Stimulated activated CD4-positive, alpha-beta T cell treated with anti-CD3 and anti-CD28 coated beads, Interleukin-4, amount 100 ng/mL, for 24 hours (primary cell): ENCODE results near the gene CHST8.
"Not testable (repeated sequence)": the region's sequence is repeated elsewhere in the genome, so short reads cannot be mapped to it uniquely, and the experiment has no call there.

Experiments
- DNase-seq: peaks from one replicate; pipeline ENCODE4 v3.0.0-alpha.2; 2020

The CHST8 gene, protein sequence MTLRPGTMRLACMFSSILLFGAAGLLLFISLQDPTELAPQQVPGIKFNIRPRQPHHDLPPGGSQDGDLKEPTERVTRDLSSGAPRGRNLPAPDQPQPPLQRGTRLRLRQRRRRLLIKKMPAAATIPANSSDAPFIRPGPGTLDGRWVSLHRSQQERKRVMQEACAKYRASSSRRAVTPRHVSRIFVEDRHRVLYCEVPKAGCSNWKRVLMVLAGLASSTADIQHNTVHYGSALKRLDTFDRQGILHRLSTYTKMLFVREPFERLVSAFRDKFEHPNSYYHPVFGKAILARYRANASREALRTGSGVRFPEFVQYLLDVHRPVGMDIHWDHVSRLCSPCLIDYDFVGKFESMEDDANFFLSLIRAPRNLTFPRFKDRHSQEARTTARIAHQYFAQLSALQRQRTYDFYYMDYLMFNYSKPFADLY

DNA sequence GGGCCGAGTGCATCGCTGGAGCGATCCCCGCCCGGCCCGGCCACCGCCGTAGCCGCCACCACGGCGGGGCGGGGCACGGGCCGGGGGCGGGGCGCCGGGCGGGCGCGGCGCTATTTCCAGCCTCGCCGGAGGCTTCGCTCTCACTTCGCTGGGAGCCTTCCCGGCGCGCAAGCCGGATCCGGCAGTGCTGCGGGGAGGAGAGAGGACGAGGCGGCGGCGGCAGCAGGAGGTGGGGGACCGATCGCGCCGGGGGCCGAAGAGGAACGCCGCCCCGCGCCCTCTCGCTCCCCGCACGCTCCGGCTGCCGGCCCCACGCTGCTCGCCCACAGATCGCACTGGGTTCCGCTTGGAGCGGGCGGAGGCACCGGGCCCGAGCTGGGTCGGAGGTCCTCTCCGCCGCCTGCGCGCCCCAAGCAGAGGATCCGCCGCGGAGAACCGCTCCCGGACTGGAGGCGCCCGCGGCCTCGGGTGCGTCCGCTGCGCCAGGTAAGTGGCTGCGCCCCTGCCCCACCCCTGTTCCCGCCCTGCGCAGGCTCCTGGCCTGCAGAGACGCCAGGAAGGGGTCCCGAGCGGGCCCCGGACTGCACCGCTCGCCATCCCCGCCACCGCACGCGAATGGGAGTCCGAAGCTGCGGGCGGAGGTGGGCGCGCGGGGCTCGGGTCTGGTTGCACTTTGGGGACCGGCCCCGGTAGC lies at the start of gene CHST8:
TSS of gene CHST8 (plus strand) at position 143 of the 694 bp plus-strand sequence. CDS start 67,309 bp downstream, outside the sequence.
- DNase-seq, result no peak

DNA sequence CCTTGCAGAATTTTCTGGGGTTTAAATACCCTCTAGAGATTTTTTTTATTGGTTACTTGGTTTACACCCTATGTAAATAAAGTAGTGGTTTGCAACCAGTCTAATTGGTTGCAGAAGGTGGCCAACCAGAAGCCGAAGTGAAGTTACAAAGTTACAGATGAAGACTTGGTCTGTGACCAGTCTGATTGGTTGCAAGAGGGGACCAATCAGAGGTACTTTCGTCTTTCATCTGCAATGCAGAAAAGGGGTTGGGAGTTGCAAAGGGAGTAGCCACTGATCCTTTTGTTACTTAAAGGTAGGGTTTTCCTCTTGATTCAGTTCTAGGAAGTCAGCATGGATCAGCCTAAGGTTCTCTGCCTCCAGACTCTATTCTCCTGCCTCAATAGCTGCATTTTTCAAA lies 48.8 kb upstream of the CHST8 start:
- DNase-seq, result no peak

DNA sequence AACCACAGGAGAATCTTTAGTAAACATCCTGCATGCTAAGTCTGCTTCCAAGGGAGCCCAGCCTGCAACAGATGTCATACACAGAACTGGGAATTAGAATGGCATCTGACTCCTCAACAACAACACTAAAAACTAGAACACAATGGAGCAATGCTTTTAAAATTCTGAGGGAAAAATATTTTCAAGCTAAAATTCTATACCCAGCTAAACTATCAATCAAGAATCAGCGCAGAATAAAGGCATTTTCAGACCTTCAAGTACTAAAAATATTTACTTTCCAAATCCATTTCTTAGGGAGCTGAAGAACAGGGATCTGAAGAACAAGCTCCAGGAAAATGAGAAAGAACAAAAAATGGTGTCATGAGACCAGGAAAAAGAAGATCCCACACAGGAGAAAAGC lies 46.9 kb upstream of the CHST8 start:
- DNase-seq, result no peak

DNA sequence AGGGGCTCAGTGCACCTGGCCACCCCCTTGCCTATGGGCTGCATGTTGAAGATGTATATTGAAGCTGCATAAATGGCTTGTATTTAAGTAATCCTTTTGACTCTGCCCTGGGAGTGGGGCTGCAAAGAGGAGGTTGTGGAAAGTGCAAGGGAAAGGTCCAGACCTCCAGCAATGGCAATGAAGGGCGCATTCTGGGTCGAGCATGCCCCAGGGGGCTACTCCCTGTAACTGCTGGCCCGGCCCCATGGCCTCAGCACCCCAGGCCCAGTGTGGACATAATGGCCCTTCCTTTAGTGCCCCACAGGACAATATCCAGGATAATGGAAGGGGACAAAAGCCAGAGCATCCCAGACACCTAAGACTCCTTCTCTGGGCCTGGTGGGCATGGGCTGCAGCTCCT lies 43.1 kb upstream of the CHST8 start:
- no peak for DNase-seq

DNA sequence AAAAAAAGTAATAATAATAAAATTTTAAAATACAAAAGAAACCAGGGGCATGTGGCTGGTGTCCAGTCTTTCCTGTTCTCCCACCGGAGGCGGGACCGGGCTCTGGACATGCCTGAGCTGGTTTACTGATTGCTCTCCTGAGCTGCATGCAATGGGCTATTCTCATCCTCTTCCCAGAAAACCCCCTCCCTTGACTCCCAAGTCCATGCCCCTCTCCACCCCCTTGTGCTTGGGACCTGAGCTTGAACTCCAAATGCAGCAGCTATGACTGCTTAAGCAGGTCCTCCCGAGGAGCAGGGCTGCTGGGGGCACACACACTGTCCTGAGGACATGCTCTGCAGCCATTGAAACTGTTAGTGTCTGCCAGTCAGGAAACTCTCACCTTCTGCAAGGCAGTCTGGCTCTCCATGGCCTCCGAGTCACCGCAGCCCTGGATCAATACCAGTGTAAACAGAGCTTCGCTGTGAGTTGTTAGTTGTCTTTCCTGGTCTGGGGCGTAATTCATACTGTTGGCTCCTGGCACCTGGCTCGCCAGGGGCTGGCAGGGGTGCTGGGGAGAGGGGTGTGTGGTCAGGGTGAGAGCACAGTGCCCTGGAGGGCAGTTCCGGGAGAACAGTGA lies 41.6 kb upstream of the CHST8 start:
- DNase-seq, result no peak

DNA sequence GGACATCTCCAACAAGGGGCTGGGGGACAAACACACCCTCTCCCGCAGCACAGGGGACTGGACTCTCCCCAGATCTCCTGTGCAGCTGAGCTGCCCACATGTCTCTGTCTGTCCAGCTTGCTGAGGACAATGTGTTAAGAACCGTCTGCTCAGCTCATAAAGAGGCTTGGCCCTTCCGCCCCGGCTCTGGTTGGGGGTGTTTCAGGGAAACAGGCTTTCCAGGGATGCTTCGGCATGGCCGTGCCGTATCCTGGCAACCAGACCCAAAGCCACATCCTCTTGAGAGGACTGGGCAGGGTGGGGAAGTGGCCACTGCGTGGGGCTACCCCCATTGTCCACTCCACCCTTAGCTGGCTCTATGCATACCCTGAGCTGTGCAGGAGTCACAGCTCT lies 41.1 kb upstream of the CHST8 start:
- no peak for DNase-seq

DNA sequence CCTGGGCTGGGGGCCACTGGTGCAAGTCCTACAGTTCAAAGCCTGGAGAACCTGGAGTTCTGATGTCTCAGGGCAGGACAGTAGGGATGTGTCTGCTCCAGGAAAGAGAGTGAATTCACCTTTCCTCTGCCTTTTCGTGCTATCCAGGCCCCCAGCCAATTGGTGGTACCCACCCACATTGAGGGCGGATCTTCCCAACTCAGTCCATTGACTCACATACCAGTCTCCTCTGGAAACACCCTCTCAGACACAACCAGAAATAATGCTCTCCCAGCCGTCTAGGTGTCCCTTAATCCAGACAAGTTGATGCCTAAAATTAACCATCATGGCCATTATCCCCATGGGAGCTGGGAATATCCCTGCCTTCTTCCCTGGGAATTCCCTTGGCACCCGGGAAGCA lies 38.8 kb upstream of the CHST8 start:
- no peak for DNase-seq

DNA sequence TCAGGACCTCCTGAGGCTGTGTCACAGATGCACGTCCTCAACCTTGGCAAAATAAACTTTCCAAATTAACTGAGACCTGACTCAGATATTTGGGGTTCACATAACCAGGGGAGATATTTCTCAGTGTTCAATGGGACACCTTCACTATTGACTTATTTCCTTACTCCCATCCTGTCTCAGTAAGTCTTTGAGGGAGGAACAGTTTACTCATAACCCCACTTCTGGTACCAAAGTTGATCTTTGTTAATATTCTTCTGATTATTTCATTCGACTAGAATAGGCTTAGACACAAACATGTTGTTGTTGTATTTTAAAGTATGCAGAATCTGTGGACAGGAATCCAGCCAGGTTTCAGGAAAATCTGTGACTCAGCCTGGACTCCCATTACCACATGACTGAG lies 34.6 kb upstream of the CHST8 start:
- DNase-seq, result no peak

DNA sequence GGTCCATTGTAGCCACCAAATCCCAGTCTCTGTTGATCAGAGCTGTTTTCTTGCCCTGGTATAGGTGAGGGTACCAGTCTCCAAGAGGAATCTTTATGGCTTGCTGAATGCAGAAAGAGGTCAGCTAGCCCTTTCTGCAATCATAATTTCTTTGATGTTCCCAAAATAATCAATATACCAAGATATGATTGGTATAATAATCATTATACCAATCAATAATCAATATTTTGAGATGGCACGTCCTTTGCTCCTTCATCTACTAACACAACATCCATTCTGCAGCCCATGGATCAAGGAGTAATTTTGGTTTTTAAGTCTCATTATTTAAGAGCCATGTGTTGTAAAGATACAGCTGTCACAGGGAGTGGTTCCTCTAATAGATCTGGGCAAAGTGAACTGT lies 31.5 kb upstream of the CHST8 start:
- DNase-seq, result no peak

DNA sequence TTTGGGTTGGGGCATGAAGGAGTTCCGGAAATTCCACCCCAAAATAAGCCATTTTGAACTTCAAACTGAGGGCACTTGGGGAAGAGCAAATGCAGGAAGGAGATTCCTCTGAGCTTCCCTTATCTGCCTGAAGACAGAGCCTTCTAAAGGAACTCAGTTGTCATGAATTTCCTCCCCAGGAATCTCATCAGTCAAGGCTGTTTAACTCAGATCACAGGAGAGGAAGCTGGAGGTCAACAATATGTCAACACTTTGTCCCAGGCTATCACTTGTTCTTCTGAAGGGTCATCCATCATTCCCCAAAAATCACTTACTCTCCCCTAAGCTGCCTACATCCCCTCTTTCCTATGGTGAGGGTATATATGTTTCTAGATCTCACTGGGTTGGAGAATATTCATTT lies 26.0 kb upstream of the CHST8 start:
- DNase-seq, result no peak

DNA sequence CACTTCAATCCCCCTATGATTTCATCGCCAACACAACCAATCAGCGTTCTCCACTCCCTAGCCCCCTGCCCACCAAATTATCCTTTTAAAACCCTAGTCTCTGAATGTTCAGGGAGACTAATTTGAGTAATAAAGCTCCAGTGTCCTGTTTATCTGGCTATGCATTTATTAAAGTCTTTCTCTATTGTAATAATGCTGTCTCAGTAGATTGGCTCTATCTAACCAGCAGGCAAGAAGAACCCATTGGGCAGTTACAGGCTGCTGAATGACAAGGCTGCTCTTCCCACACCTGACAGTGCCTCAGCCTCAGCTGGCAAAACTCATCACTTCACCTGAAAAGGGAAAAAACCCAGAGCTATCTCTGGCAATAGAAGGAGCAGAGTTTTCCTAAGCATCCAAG lies 20.2 kb upstream of the CHST8 start:
- DNase-seq, result no peak

DNA sequence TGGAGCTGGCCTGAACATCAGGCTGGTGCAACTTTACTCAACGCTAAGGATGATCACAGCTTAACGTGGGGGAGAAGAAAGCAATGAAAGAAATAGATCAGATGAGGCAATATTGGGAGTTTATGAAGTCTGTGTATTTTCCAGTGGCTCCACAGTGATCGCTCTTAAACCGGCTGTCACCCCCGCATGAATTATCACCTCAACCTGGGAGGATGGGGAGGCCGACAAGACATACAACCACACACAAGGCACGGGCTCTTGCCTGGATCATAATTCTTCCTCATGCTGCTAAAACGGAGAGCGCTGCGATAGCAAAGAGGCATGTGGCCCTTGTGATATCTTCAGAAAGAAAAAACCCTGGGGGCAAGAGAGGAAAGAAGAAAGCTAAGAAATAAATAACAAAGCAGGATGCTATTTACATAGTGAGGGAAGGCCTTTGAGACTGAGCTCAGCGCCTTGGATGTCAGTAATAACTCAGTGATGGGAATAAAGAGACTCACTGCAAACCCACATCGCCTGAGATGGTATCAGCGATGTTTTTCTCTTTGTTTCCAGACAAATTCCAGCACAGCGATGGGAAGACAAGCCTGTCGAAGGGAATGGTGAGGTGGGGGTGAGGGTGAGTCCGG lies 19.1 kb upstream of the CHST8 start:
- DNase-seq, result no peak

DNA sequence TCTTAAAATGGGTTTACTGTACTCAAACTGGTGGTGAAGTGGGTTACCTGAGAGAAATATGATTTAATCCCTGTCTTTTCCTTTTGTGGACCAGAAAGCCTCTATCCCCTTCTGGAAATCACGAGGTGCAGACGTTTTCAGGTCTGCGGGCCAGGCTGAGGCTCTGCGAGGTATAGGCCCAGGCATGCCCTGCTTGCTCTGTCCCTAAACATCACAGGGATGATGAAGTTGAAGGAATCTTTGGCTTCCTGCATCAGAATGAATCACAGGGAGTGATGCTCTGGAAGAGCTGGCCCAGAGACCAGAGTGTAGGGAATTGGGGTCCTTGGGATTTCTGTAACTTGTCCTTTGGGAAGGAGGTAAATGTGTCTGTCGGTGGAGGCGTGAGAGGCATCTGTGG lies 18.4 kb upstream of the CHST8 start:
- no peak for DNase-seq

DNA sequence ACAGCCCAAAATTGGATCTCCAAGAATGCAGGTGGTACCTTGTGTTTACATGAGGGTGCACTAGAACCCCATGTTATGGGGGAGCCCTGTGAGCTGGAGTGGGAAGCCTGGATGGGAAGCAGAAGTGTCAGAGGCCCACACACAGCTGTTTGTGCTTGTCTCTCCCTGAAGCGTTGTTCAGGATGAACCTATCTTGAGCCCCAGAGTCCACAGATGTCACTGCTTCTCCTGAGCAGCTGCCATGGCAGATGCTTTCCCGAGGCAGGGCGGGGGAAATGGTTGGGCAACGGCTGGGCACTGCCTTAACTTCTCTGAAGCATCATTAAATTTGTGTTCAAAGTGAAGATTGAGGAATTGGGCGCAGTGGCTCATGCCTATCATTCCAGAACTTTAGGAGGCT lies 17.1 kb upstream of the CHST8 start:
- DNase-seq, result no peak

DNA sequence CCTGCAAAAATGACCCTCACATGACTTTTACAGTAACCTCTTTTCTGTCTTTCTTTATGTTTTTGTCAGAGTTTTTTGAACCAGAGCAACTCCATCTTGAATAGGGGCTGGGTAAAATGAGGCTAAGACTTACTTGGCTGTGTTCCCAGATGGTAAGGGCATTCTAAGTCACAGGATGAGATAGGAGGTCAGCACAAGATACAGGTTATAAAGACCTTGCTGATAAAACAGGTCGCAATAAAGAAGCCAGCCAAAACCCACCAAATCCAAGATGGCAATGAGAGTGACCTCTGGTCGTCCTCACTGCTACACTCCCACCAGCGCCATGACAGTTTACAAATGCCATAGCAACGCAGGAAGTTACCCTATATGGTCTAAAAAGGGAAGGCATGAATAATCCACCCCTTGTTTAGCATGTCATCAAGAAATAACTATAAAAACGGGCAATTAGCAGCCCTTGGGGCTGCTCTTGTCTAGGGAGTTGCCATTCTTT lies 15.9 kb upstream of the CHST8 start:
- not testable (repeated sequence) for DNase-seq

DNA sequence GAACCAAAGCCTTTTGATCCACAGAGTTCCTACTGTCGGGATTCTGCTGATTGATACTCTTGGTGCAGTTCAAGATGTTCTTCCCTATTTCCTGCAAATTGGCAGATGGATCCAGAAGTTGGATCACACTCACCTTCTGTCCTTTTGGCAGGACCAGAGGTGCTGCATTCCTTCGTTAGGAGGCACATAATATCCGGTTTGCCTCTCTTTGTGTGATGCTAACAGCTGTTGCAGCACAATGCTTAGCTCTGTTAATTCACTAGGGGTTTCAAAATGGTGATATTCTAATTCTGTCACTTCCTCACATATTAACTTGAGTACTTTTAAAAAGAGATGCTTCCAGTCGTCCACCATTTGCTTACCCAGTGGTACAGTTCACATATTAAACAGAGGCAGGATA lies 15.2 kb upstream of the CHST8 start:
- DNase-seq, result no peak

DNA sequence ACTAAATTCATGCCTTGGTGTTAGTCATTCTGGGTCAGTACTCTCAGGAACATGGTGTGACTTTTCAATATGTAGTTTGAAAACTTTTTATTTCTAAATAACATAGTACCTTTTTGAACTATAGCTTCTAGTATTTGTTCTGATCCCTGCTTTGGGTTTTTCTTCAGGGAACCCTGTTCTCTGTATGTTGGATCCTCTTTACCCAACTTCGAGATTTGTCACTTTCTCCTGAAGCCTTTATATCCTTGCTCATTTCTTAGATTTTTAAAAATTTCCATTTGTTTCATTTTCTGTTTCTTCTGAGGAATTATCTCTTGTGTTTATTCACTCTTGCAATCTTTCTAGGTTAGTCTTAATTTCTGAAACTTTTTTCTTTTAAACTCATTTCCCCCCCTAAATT lies 12.4 kb upstream of the CHST8 start:
- no peak for DNase-seq

DNA sequence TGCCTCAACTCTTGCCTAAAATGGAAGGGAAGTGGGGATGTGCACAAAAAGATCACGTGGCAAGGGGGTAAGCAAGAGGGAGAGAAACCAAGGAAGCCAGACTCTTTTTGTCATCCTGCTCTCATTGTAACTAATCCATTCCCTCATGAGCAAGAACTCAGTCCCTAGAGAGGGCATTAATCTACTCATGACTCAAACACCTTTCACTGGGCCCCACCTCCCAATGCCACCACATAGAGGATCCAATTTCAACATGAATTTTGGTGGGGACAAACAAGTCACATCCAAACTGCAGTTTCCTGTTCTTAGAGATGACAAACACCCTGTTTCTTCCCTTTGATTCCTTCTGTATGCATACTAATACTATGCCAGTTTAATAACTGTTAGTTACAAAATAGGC lies 11.2 kb upstream of the CHST8 start:
- no peak for DNase-seq

DNA sequence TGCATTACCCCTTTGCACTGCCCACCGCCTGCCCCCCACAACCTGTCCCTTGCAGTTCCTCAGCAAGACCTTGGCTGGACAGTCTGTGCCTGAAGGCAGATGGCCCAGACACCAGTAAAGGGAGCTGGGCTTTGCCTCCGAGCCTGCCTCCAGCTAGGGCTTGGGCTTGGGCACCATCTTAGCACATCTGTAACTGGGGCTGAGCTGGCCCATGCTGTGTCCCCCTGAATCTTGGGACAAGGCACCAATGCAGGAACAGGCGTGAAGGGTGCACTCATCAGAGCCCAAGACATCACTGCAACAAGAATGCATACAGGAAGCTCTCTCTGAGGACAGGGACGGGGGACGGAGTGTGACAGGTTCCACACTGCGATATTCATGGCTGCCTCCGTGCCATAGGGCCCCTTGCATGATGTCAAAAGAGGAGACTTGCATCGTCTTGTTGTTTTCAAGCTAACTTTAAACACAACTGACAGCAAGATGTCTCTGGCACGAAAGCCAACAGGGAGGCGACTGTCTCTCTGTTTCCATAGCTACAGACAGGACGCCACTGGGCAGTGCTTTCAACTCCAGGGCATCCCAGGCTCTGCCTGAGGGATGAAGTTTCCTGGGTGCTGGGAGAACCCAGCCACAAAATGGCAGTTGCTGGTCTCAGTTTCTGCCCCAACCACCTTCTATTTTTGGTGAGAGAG lies 8.7 kb upstream of the CHST8 start:
- DNase-seq, result no peak

DNA sequence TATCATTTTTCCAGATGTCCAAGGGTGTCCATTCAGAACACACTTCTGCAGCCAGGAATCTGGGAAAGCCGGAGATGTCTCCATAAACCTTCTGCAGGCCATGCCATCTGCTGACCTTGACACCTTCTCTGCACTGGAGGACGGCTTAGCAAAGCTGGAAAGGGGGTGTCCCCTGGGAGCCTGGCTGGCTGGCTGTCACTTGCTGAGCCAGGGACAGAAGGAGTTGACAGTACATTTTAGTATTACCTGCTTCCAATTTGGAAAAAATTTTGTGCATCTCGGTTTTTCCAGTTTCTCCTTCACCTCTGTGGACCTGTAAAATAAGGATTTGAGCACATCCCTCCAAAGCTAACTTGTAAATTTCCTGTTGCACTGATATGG lies 8.1 kb upstream of the CHST8 start:
- DNase-seq, result no peak

DNA sequence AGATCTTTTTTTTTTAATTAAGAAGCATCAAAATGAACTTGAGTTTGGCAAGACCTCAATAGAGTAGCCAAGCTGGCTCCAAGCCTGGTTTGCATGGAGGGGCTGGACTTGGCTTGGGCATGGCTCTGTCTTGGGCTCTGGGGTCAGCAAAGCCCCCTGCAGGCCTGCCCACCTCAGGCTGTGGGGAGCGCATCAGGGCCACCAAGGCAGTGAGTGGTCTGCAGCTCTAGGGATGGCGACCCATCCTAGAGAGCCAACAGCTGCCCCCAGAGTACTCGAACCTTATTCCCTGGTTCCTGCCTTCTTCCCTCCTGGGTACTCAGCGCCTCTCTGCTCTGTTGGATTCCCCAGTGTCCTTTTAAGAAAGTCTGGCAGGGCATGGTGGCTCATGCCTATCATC lies 5.4 kb upstream of the CHST8 start:
- DNase-seq, result no peak

DNA sequence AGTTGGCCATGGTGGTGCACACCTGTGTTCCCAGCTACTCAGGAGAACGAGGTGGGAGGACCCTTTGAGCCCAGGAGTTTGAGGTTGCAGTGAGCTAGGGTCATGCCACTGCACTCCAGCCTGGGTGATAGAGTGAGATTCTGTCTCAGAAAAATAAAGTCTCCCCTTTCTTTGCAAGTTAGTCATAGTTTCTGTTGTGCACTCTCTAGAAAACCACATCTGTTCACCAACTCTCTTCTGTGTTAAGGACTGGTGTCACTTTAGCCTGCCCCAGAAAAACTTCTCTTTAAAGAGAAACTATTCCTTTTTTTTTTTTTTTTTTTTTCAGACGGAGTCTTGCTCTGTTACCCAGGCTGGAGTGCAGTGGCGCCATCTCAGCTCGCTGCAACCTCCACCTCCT lies 4.9 kb upstream of the CHST8 start:
- DNase-seq, result no peak

DNA sequence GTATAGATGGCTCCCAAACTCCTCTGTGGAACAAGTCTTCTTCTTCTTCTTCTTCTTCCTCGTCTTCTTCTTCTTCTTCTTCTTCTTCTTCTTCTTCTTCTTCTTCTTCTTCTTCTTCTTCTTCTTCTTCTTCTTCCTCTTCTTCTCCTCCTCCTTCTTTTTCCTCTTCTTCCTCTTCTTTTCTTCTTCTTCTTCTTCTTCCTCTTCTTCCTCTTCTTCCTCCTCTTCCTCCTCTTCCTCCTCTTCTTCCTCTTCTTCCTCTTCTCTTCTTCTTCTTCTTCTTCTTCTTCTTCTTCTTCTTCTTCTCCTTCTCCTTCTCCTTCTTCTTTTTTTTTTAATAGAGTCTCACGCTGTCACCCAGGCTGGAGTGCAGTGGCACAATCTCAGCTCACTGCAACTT lies 3.4 kb upstream of the CHST8 start:
- not testable (repeated sequence) for DNase-seq
